CD4-positive, CD25-positive, alpha-beta regulatory T cell (primary cell): ENCODE measurements around the gene RASGRP3. TPM values are rescaled to one million over a fixed set of nuclear protein-coding genes. Genes with fewer than 3 reads are reported as not detected.
A peak's percentile ranks its signal among the peaks of the same experiment; 100 is the strongest.

ENCODE experiments used
- ATAC-seq, 2 donors: fragments of 150-1000 bp; cut with Tn5 transposase; one replicate each; pipeline ENCODE4 v1.10.0; 2021; ENCODE audit warnings: low read depth in 2 of 2, moderate number of reproducible peaks in 2 of 2, moderate library complexity in 1 of 2
- DNase-seq, 3 donors: peaks; one replicate each; pipeline versions ENCODE4 v3.0.0 to v3.0.0-alpha.2; 2012 to 2022; ENCODE audit warnings: mixed read lengths in 1 of 3
- H3K27ac ChIP-seq: one replicate; pipeline ENCODE4 v1.7.0; 2013; ENCODE audit warnings: mild to moderate bottlenecking, low read length; ENCODE audit not compliant: insufficient read depth, poor library complexity, severe bottlenecking
- H3K27me3 ChIP-seq: one replicate; pipeline ENCODE4 v1.7.0; 2013; ENCODE audit warnings: low read length; ENCODE audit not compliant: control insufficient read depth, insufficient read depth
- H3K36me3 ChIP-seq: one replicate; pipeline ENCODE4 v1.7.0; 2013; ENCODE audit warnings: mild to moderate bottlenecking, low read length, moderate library complexity; ENCODE audit not compliant: control insufficient read depth, insufficient read depth
- H3K4me1 ChIP-seq: 2 replicates; pipeline ENCODE4 v1.7.0; 2013; ENCODE audit warnings: mild to moderate bottlenecking, low read length; ENCODE audit not compliant: insufficient read depth, control insufficient read depth, poor library complexity, severe bottlenecking
- H3K4me3 ChIP-seq: one replicate; pipeline ENCODE4 v1.7.0; 2013; ENCODE audit warnings: low read depth, mild to moderate bottlenecking, low read length, moderate library complexity
- H3K9me3 ChIP-seq, 2 experiments: 1 replicate in 1 of 2; 2 replicates in 1 of 2; pipeline ENCODE4 v1.7.0; 2013; ENCODE audit warnings: low read length in 2 of 2, mild to moderate bottlenecking in 1 of 2, moderate library complexity in 1 of 2; ENCODE audit not compliant: control insufficient read depth in 2 of 2
- H3K27ac Mint-ChIP-seq, 3 donors: one replicate each; pipeline ENCODE4 v1.8.0; 2020 to 2022; ENCODE audit warnings: mild to moderate bottlenecking in 3 of 3, mixed read lengths in 3 of 3, moderate library complexity in 2 of 3
- H3K27me3 Mint-ChIP-seq: one replicate; pipeline ENCODE4 v1.8.0; 2022; ENCODE audit warnings: mild to moderate bottlenecking, mixed read lengths
- H3K36me3 Mint-ChIP-seq: one replicate; pipeline ENCODE4 v1.8.0; 2020; ENCODE audit warnings: mixed read lengths
- H3K4me1 Mint-ChIP-seq, 4 donors: one replicate each; pipeline ENCODE4 v1.8.0; 2020 to 2022; ENCODE audit warnings: mixed read lengths in 4 of 4, mild to moderate bottlenecking in 1 of 4
- H3K4me3 Mint-ChIP-seq, 4 donors: one replicate each; pipeline ENCODE4 v1.8.0; 2020 to 2022; ENCODE audit warnings: mild to moderate bottlenecking in 4 of 4, mixed read lengths in 4 of 4, moderate library complexity in 3 of 4
- H3K9me3 Mint-ChIP-seq, 7 donors: one replicate each; pipeline ENCODE4 v1.8.0; 2020 to 2022; ENCODE audit warnings: mixed read lengths in 7 of 7, mild to moderate bottlenecking in 3 of 7, moderate library complexity in 2 of 7
- polyA plus RNA-seq, 4 donors: library from polyadenylated mRNA; unstranded; fragments of 300-500 nt; fragmentation: Illumina TruSeq; gene quantifications; one replicate each; pipeline ENCODE4 v1.2.3, GENCODE V29; 2021
- total RNA-seq: library from RNA; stranded (reverse); gene quantifications from one replicate; pipeline ENCODE4 v1.2.3, GENCODE V29; 2022

Gene RASGRP3
- total and polyA plus RNA-seq, 5 donors from 2014 or later = 2.8 to 9.1 (median 4.8) TPM

DNA sequence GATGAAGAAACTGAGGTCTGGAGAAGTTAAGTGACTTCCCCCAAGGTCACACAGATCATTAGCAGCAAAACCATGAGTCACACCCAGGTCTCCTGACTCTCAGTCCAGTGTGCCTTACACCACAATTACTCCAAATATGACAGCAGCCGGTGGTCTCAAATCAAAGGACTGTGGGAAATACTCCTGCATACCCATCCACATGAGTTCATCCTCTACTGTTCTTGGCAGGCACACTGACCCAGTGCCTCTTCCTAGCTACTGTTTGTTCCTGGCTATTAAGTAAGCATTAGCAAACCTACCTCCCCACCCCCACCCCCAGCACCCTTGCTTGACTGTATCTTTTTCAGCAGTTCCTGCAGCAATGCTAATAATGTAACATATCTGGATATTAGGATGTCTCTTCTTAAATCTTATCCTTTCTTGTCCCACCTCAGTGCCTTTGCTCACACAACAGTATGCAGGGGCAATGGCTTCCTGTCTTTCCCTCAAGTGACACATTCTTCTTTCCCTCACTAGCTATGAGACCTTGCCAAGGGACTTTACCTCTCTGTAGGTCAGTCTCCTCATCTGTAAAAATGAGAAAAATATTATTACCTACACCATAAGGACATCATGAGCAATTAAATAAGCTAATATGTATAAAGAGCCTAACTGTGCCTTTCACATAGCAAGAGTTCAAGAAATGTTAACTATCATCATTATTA is 76.5 kb downstream of the RASGRP3 start:
- Mint-ChIP-seq H3K36me3 (peaks cover 17% of the 10 kb centered on the region), H3K27ac (no peak overlapping the region), H3K9me3 (peaks cover 0 to 3% (median 0%) of the 10 kb centered on the region in 7 donors), H3K4me3 (no peak overlapping the region), H3K27me3 (no peaks in the 10 kb centered on the region), H3K4me1 (no peaks in the 10 kb centered on the region)
- ATAC-seq (no peak), DNase-seq (no peak)
- H3K27me3 ChIP-seq = no peaks in the 10 kb centered on the region
- no peaks in the 10 kb centered on the region for H3K4me1 ChIP-seq
- no peaks in the 10 kb centered on the region for H3K36me3 ChIP-seq
- no peak overlapping the region for H3K4me3 ChIP-seq
- H3K9me3 ChIP-seq = no peaks in the 10 kb centered on the region
- no peak overlapping the region for H3K27ac ChIP-seq

GRCh38 chr2:33555681-33556080 is 79.2 kb downstream of the RASGRP3 start:
- DNase-seq (no peak), ATAC-seq (no peak)
- Mint-ChIP-seq H3K4me3 (no peak overlapping the region), H3K27me3 (no peaks in the 10 kb centered on the region), H3K4me1 (no peaks in the 10 kb centered on the region), H3K36me3 (peaks cover 39% of the 10 kb centered on the region), H3K9me3 (peaks cover 0 to 3% (median 0%) of the 10 kb centered on the region in 7 donors), H3K27ac (no peak overlapping the region)
- Histone ChIP-seq H3K27ac (no peak overlapping the region), H3K9me3 (no peaks in the 10 kb centered on the region), H3K36me3 (no peaks in the 10 kb centered on the region), H3K27me3 (no peaks in the 10 kb centered on the region), H3K4me1 (no peaks in the 10 kb centered on the region), H3K4me3 (no peak overlapping the region)

DNA sequence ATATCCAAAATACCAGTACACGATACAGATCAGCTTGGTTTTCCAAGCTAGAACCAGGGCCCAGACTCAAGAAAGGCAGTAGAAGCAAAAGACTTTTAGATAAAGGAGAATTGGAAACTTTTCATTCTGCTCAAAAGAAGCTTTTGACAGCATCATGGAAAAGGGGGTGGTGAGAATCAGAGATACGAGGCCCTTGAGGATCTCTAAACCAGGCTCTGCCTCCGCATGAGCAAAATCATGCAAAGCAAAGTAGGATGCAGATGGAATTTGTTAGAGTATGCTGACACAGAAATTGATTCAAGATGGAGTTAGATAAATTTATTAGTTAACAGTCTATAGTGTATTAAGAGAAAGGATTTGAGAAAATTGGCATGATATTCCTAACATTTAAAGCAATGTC is 82.9 kb downstream of the RASGRP3 start:
- H3K27ac Mint-ChIP-seq = no peak overlapping the region

GRCh38 chr2:33560017-33560416 is 83.6 kb downstream of the RASGRP3 start:
- no peak for ATAC-seq
- Histone ChIP-seq H3K9me3 (no peaks in the 10 kb centered on the region), H3K27ac (no peak overlapping the region), H3K4me1 (no peaks in the 10 kb centered on the region), H3K27me3 (no peaks in the 10 kb centered on the region), H3K36me3 (no peaks in the 10 kb centered on the region), H3K4me3 (no peak overlapping the region)
- peaks cover 51% of the 10 kb centered on the region for H3K36me3 Mint-ChIP-seq
- no peaks in the 10 kb centered on the region for H3K4me1 Mint-ChIP-seq
- H3K27me3 Mint-ChIP-seq = no peaks in the 10 kb centered on the region
- H3K4me3 Mint-ChIP-seq = no peak overlapping the region
- DNase-seq = no peak
- no peak overlapping the region for H3K27ac Mint-ChIP-seq
- H3K9me3 Mint-ChIP-seq = peaks cover 0 to 2% (median 0%) of the 10 kb centered on the region in 7 donors

More for the DNA sequence above, 82.9 kb downstream of the RASGRP3 start:
- no peak for ATAC-seq
- Histone ChIP-seq H3K4me1 (no peaks in the 10 kb centered on the region), H3K36me3 (no peaks in the 10 kb centered on the region), H3K9me3 (no peaks in the 10 kb centered on the region), H3K27ac (no peak overlapping the region), H3K27me3 (no peaks in the 10 kb centered on the region), H3K4me3 (no peak overlapping the region)
- Mint-ChIP-seq H3K9me3 (peaks cover 0 to 2% (median 0%) of the 10 kb centered on the region in 7 donors), H3K36me3 (peaks cover 53% of the 10 kb centered on the region), H3K4me1 (no peaks in the 10 kb centered on the region), H3K4me3 (no peak overlapping the region), H3K27me3 (no peaks in the 10 kb centered on the region)
- no peak for DNase-seq

DNA sequence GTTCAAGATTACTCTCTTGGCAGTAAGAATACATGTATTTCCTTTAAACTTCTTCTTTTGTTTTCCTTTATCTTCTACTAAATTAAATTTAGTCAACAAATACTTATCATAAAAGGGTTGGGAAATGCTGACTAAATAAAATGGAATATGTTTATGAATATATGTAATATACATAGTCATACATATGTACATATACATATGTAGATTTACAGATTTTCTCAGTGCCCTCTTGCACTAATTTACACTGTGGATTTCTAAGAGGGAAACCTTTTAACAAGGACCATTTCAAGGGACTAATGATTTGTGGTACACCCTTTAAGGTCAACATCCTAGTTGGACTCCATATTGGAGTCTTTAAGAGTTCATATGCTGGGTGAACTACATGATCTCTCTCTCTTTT is 85.4 kb downstream of the RASGRP3 start:
- H3K27me3 Mint-ChIP-seq = no peaks in the 10 kb centered on the region
- no peak overlapping the region for H3K4me3 Mint-ChIP-seq
- Histone ChIP-seq H3K4me1 (no peaks in the 10 kb centered on the region), H3K27me3 (no peaks in the 10 kb centered on the region), H3K9me3 (no peaks in the 10 kb centered on the region), H3K4me3 (no peak overlapping the region), H3K36me3 (no peaks in the 10 kb centered on the region), H3K27ac (no peak overlapping the region)
- no peak for ATAC-seq
- no peak for DNase-seq
- H3K4me1 Mint-ChIP-seq = no peaks in the 10 kb centered on the region
- no peak overlapping the region for H3K27ac Mint-ChIP-seq
- H3K36me3 Mint-ChIP-seq = peaks cover 46% of the 10 kb centered on the region
- peaks cover 0 to under 1% (median 0%) of the 10 kb centered on the region in 7 donors for H3K9me3 Mint-ChIP-seq

DNA sequence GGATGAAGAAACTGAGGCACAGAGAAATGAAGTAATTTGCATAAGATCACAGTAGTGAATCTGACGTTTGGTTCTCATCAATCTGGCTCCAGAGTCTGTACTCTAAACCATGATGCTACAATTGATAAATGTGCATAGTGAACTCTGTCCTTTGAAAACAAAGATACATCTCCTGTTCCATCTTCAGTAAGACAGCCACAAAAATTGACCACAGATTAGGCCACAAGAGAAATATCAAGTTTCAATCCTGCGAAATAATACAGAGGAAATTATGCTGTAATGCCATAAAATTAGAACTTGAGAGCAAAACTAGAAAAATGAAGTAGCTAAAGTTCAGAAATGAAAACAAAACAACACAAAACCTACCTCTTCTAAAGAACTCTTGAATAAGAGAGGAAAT is 94.2 kb downstream of the RASGRP3 start:
- H3K36me3 Mint-ChIP-seq = peaks cover 5% of the 10 kb centered on the region
- Histone ChIP-seq H3K9me3 (no peaks in the 10 kb centered on the region), H3K27me3 (no peaks in the 10 kb centered on the region), H3K27ac (no peak overlapping the region), H3K4me1 (no peaks in the 10 kb centered on the region), H3K36me3 (no peaks in the 10 kb centered on the region), H3K4me3 (no peak overlapping the region)
- no peaks in the 10 kb centered on the region for H3K27me3 Mint-ChIP-seq
- H3K4me1 Mint-ChIP-seq = peaks cover 0 to 2% (median 0%) of the 10 kb centered on the region in 4 donors
- no peak for ATAC-seq
- no peak overlapping the region for H3K27ac Mint-ChIP-seq
- no peaks in the 10 kb centered on the region for H3K9me3 Mint-ChIP-seq
- no peak for DNase-seq
- no peak overlapping the region for H3K4me3 Mint-ChIP-seq

- H3K9me3 Mint-ChIP-seq = no peaks in the 10 kb centered on the region
- Histone ChIP-seq H3K27me3 (no peaks in the 10 kb centered on the region), H3K36me3 (no peaks in the 10 kb centered on the region), H3K9me3 (no peaks in the 10 kb centered on the region), H3K4me3 (no peak overlapping the region), H3K4me1 (no peaks in the 10 kb centered on the region), H3K27ac (no peak overlapping the region)
- no peaks in the 10 kb centered on the region for H3K27me3 Mint-ChIP-seq
- peaks cover 0 to 2% (median 0%) of the 10 kb centered on the region in 4 donors for H3K4me1 Mint-ChIP-seq
- DNase-seq = no peak
- H3K36me3 Mint-ChIP-seq = no peaks in the 10 kb centered on the region
- no peak for ATAC-seq
- no peak overlapping the region for H3K4me3 Mint-ChIP-seq
- peak overlapping the region in 1 of 3 donors; percentile 18 for H3K27ac Mint-ChIP-seq
These were observed 97.2 kb downstream of the RASGRP3 start for GRCh38 chr2:33573657-33574056.

DNA sequence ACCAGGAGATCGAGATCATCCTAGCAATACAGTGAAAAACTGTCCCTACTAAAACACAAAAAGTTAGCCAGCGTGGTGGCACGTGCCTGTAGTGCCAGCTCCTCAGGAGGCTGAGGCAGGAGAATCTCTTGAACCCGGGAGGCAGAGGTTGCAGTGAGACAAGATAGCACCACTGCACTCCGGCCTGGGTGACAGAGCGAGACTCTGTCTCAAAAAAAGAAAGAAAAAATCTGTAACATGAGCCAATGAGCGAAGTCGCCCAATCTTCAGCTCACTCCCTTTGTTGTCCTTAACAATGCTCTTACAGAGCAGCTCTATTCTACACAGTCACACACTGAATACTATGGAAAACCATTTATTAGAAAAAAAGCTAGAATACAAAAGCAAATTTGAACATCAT is 100.6 kb downstream of the RASGRP3 start:
- Mint-ChIP-seq H3K27me3 (no peaks in the 10 kb centered on the region), H3K36me3 (no peaks in the 10 kb centered on the region), H3K27ac (no peak overlapping the region), H3K4me3 (no peak overlapping the region), H3K4me1 (peaks cover 0 to 7% (median 2%) of the 10 kb centered on the region in 4 donors), H3K9me3 (no peaks in the 10 kb centered on the region)
- Histone ChIP-seq H3K27me3 (no peaks in the 10 kb centered on the region), H3K4me1 (no peaks in the 10 kb centered on the region), H3K27ac (no peak overlapping the region), H3K4me3 (no peak overlapping the region), H3K36me3 (no peaks in the 10 kb centered on the region), H3K9me3 (no peaks in the 10 kb centered on the region)
- DNase-seq (no peak), ATAC-seq (no peak)
